Occipital lobe (tissue), 2 donors: ENCODE measurements around the gene ARHGDIG. TPM values are rescaled to one million over a fixed set of nuclear protein-coding genes. Genes with fewer than 3 reads are reported as not detected.
"Not testable (repeated sequence)": the region's sequence is repeated elsewhere in the genome, so short reads cannot be mapped to it uniquely, and the experiment has no call there.

Source experiments
- DNase-seq: peaks from one replicate; lab custom pipeline; 2025; lab: John Stamatoyannopoulos, UW
- total RNA-seq: library from RNA; depleted of rRNA; stranded (reverse); fragments of >200 nt; gene quantifications from one replicate; pipeline ENCODE4 v1.2.3, GENCODE V29; 2014

The ARHGDIG gene
- total RNA-seq, 1 donor from 2014 or later, result 35.9 TPM

- no peak for DNase-seq
These were observed 45.2 kb downstream of the ARHGDIG start for GRCh38 chr16:325375-326145.

GRCh38 chr16:330741-331140 is 50.4 kb downstream of the ARHGDIG start:
- no peak for DNase-seq

GRCh38 chr16:331181-331814 is 50.9 kb downstream of the ARHGDIG start:
- DNase-seq, result not testable (repeated sequence)

Other genes starting within 250 kb of the ARHGDIG start
- gene POLR3K, start 227.0 kb upstream of the ARHGDIG start, total RNA-seq, result 2.8 TPM
- 11.4 TPM for gene SNRNP25, start 226.8 kb upstream of the ARHGDIG start, total RNA-seq
- gene RHBDF1, start 208.0 kb upstream of the ARHGDIG start, total RNA-seq, result 3.0 TPM
- 50.7 TPM for gene MPG, start 202.4 kb upstream of the ARHGDIG start, total RNA-seq
- gene NPRL3, start 141.9 kb upstream of the ARHGDIG start, total RNA-seq, result 6.1 TPM
- 0.31 TPM for gene HBZ, start 127.9 kb upstream of the ARHGDIG start, total RNA-seq
- 15.0 TPM for gene HBM, start 114.6 kb upstream of the ARHGDIG start, total RNA-seq
- 614 TPM for gene HBA2, start 107.7 kb upstream of the ARHGDIG start, total RNA-seq
- 270 TPM for gene HBA1, start 103.9 kb upstream of the ARHGDIG start, total RNA-seq
- 5.3 TPM for gene HBQ1, start 100.1 kb upstream of the ARHGDIG start, total RNA-seq
- gene LUC7L, start 51.1 kb upstream of the ARHGDIG start, total RNA-seq, result 76.4 TPM
- 20.7 TPM for gene FAM234A, start 45.8 kb upstream of the ARHGDIG start, total RNA-seq
- 2.8 TPM for gene RGS11, start 4.6 kb upstream of the ARHGDIG start, total RNA-seq
- gene PDIA2, start 2.6 kb downstream of the ARHGDIG start, total RNA-seq, result 6.4 TPM
- gene AXIN1, start 72.1 kb downstream of the ARHGDIG start, total RNA-seq, result 18.7 TPM
- gene MRPL28, start 89.9 kb downstream of the ARHGDIG start, total RNA-seq, result 28.1 TPM
- 14.3 TPM for gene PGAP6, start 101.4 kb downstream of the ARHGDIG start, total RNA-seq
- 15.4 TPM for gene NME4, start 116.6 kb downstream of the ARHGDIG start, total RNA-seq
- 7.6 TPM for gene DECR2, start 121.3 kb downstream of the ARHGDIG start, total RNA-seq
- 25.6 TPM for gene RAB11FIP3, start 145.1 kb downstream of the ARHGDIG start, total RNA-seq
- gene CAPN15, start 247.1 kb downstream of the ARHGDIG start, total RNA-seq, result 10.3 TPM